Memory B cell (primary cell): ENCODE results near the gene QKI.
"Not testable (repeated sequence)": the region's sequence is repeated elsewhere in the genome, so short reads cannot be mapped to it uniquely, and the experiment has no call there.

Experiments
- ATAC-seq: fragments of 150-1000 bp; cut with Tn5 transposase; 2 replicates; pipeline ENCODE4 v1.10.0; 2021; ENCODE audit warnings: low read depth, mild to moderate bottlenecking, moderate library complexity
- DNase-seq, 2 donors: peaks; one replicate each; pipeline ENCODE4 v3.0.0; 2022; ENCODE audit warnings: low spot score in 2 of 2
- H3K27ac Mint-ChIP-seq: one replicate; pipeline ENCODE4 v1.8.0; 2022; ENCODE audit warnings: mild to moderate bottlenecking, moderate library complexity, mixed read lengths
- H3K27me3 Mint-ChIP-seq: one replicate; pipeline ENCODE4 v1.8.0; 2022; ENCODE audit warnings: mixed read lengths
- H3K36me3 Mint-ChIP-seq: one replicate; pipeline ENCODE4 v1.8.0; 2022; ENCODE audit warnings: mild to moderate bottlenecking, mixed read lengths
- H3K4me1 Mint-ChIP-seq: one replicate; pipeline ENCODE4 v1.8.0; 2022; ENCODE audit warnings: mixed read lengths
- H3K4me3 Mint-ChIP-seq: one replicate; pipeline ENCODE4 v1.8.0; 2022; ENCODE audit warnings: mild to moderate bottlenecking, moderate library complexity, mixed read lengths
- H3K9me3 Mint-ChIP-seq: one replicate; pipeline ENCODE4 v1.8.0; 2022; ENCODE audit warnings: mixed read lengths

QKI gene

GRCh38 chr6:163383396-163383795 is 31.1 kb upstream of the QKI start:
- not testable (repeated sequence) for ATAC-seq, H3K36me3 Mint-ChIP-seq, H3K27me3 Mint-ChIP-seq, H3K4me3 Mint-ChIP-seq, H3K9me3 Mint-ChIP-seq, DNase-seq, H3K27ac Mint-ChIP-seq, H3K4me1 Mint-ChIP-seq

- no peak for DNase-seq
Observed at GRCh38 chr6:163383912-163384311, 30.6 kb upstream of the QKI start.

GRCh38 chr6:163384510-163384909 is 30.0 kb upstream of the QKI start:
- Mint-ChIP-seq H3K4me3 (no peak overlapping the region), H3K27me3 (peaks cover 3% of the 10 kb centered on the region), H3K4me1 (no peaks in the 10 kb centered on the region), H3K27ac (no peak overlapping the region), H3K36me3 (no peaks in the 10 kb centered on the region), H3K9me3 (peaks cover 3% of the 10 kb centered on the region)
- DNase-seq (no peak), ATAC-seq (no peak)

More at GRCh38 chr6:163383912-163384311, 30.6 kb upstream of the QKI start:
- Mint-ChIP-seq H3K4me3 (no peak overlapping the region), H3K27me3 (peaks cover 6% of the 10 kb centered on the region), H3K4me1 (no peaks in the 10 kb centered on the region), H3K27ac (no peak overlapping the region), H3K36me3 (no peaks in the 10 kb centered on the region), H3K9me3 (peaks cover 3% of the 10 kb centered on the region)
- ATAC-seq, result no peak

GRCh38 chr6:163385503-163385902 is 29.0 kb upstream of the QKI start:
- H3K4me1 Mint-ChIP-seq, H3K36me3 Mint-ChIP-seq, H3K27me3 Mint-ChIP-seq, H3K4me3 Mint-ChIP-seq, H3K27ac Mint-ChIP-seq, ATAC-seq, DNase-seq, H3K9me3 Mint-ChIP-seq: not testable (repeated sequence)

GRCh38 chr6:163386329-163386908 is 28.1 kb upstream of the QKI start:
- Mint-ChIP-seq H3K27me3 (peaks cover 5% of the 10 kb centered on the region), H3K27ac (no peak overlapping the region), H3K4me1 (no peaks in the 10 kb centered on the region), H3K36me3 (no peaks in the 10 kb centered on the region), H3K4me3 (no peak overlapping the region), H3K9me3 (peaks cover 3% of the 10 kb centered on the region)
- DNase-seq, result no peak
- no peak for ATAC-seq

- ATAC-seq (no peak), DNase-seq (no peak)
Observed at GRCh38 chr6:163387317-163387716, 27.2 kb upstream of the QKI start.

GRCh38 chr6:163389354-163389753 is 25.2 kb upstream of the QKI start:
- H3K4me1 Mint-ChIP-seq, result no peaks in the 10 kb centered on the region
- no peak for DNase-seq
- no peak for ATAC-seq
- no peak overlapping the region for H3K4me3 Mint-ChIP-seq
- no peaks in the 10 kb centered on the region for H3K36me3 Mint-ChIP-seq
- no peak overlapping the region for H3K27ac Mint-ChIP-seq
- H3K9me3 Mint-ChIP-seq, result no peaks in the 10 kb centered on the region
- peaks cover 3% of the 10 kb centered on the region for H3K27me3 Mint-ChIP-seq

More at GRCh38 chr6:163387317-163387716, 27.2 kb upstream of the QKI start:
- Mint-ChIP-seq H3K27me3 (peaks cover 3% of the 10 kb centered on the region), H3K9me3 (peaks cover 3% of the 10 kb centered on the region), H3K4me1 (no peaks in the 10 kb centered on the region), H3K27ac (no peak overlapping the region), H3K4me3 (no peak overlapping the region), H3K36me3 (no peaks in the 10 kb centered on the region)

GRCh38 chr6:163390770-163391169 is 23.7 kb upstream of the QKI start:
- Mint-ChIP-seq H3K27ac (no peak overlapping the region), H3K4me1 (no peaks in the 10 kb centered on the region), H3K36me3 (no peaks in the 10 kb centered on the region), H3K27me3 (peaks cover 3% of the 10 kb centered on the region), H3K9me3 (no peaks in the 10 kb centered on the region), H3K4me3 (no peak overlapping the region)
- DNase-seq (no peak), ATAC-seq (no peak)

- ATAC-seq (no peak), DNase-seq (no peak)
- Mint-ChIP-seq H3K4me3 (no peak overlapping the region), H3K27me3 (peaks cover 4% of the 10 kb centered on the region), H3K4me1 (peaks cover 5% of the 10 kb centered on the region), H3K9me3 (no peaks in the 10 kb centered on the region), H3K27ac (no peak overlapping the region), H3K36me3 (no peaks in the 10 kb centered on the region)
Observed at GRCh38 chr6:163391985-163392384, 22.5 kb upstream of the QKI start.

- Mint-ChIP-seq H3K36me3 (no peaks in the 10 kb centered on the region), H3K4me1 (peaks cover 5% of the 10 kb centered on the region), H3K4me3 (no peak overlapping the region), H3K27me3 (peaks cover 6% of the 10 kb centered on the region), H3K27ac (no peak overlapping the region), H3K9me3 (no peaks in the 10 kb centered on the region)
- ATAC-seq (no peak), DNase-seq (no peak)
Observed at GRCh38 chr6:163392533-163392932, 22.0 kb upstream of the QKI start.

GRCh38 chr6:163393923-163394322 is 20.6 kb upstream of the QKI start:
- H3K27ac Mint-ChIP-seq, result no peak overlapping the region
- H3K27me3 Mint-ChIP-seq, result peaks cover 6% of the 10 kb centered on the region
- H3K9me3 Mint-ChIP-seq, result no peaks in the 10 kb centered on the region
- no peak overlapping the region for H3K4me3 Mint-ChIP-seq
- ATAC-seq, result no peak
- H3K36me3 Mint-ChIP-seq, result no peaks in the 10 kb centered on the region
- DNase-seq, result no peak
- H3K4me1 Mint-ChIP-seq, result peaks cover 5% of the 10 kb centered on the region

- Mint-ChIP-seq H3K27ac (no peak overlapping the region), H3K27me3 (peaks cover 10% of the 10 kb centered on the region), H3K9me3 (no peaks in the 10 kb centered on the region), H3K4me1 (peaks cover 5% of the 10 kb centered on the region), H3K36me3 (no peaks in the 10 kb centered on the region), H3K4me3 (no peak overlapping the region)
- DNase-seq, result no peak
- no peak for ATAC-seq
Observed at GRCh38 chr6:163394659-163395058, 19.9 kb upstream of the QKI start.

- DNase-seq (no peak), ATAC-seq (no peak)
- H3K27me3 Mint-ChIP-seq, result peaks cover 9% of the 10 kb centered on the region
- no peak overlapping the region for H3K4me3 Mint-ChIP-seq
- H3K27ac Mint-ChIP-seq, result no peak overlapping the region
- peaks cover 5% of the 10 kb centered on the region for H3K4me1 Mint-ChIP-seq
- H3K9me3 Mint-ChIP-seq, result no peaks in the 10 kb centered on the region
- H3K36me3 Mint-ChIP-seq, result no peaks in the 10 kb centered on the region
Observed at GRCh38 chr6:163395122-163395830, 19.2 kb upstream of the QKI start.

- ATAC-seq, result no peak
- H3K4me1 Mint-ChIP-seq, result peaks cover 5% of the 10 kb centered on the region
- no peaks in the 10 kb centered on the region for H3K36me3 Mint-ChIP-seq
- H3K27me3 Mint-ChIP-seq, result peaks cover 9% of the 10 kb centered on the region
- H3K4me3 Mint-ChIP-seq, result no peak overlapping the region
- no peak for DNase-seq
- no peaks in the 10 kb centered on the region for H3K9me3 Mint-ChIP-seq
- H3K27ac Mint-ChIP-seq, result no peak overlapping the region
Observed at GRCh38 chr6:163395831-163396185, 18.7 kb upstream of the QKI start.

- DNase-seq (no peak), ATAC-seq (no peak)
- Mint-ChIP-seq H3K9me3 (no peaks in the 10 kb centered on the region), H3K27me3 (peaks cover 9% of the 10 kb centered on the region), H3K4me3 (no peak overlapping the region), H3K36me3 (no peaks in the 10 kb centered on the region), H3K27ac (no peak overlapping the region), H3K4me1 (peaks cover 5% of the 10 kb centered on the region)
Observed at GRCh38 chr6:163397326-163397725, 17.2 kb upstream of the QKI start.
